ENCODE measurements around the gene GPC6.

- TF ChIP-seq CTCF (conservative IDR thresholded peaks at IDR 0.05; ENCODE audit: low read length) (no peak), EZH2phosphoT487 (IDR thresholded peaks at IDR 0.05; ENCODE audit: borderline replicate concordance, low read depth, low read length) (no peak)
Observed at GRCh38 chr13:94058821-94059360, 832.3 kb downstream of the GPC6 start.

Data from OCI-LY7 (cell line).